HEK293 (cell line): ENCODE data around the gene CX3CL1.

ENCODE experiments used
- CTCF ChIA-PET: fragments of 350-600 bp; formaldehyde crosslinking; extraction: SDS; loops from one replicate; lab custom pipeline; 2021; ENCODE audit warnings: antibody characterized with exemption; lab: Yijun Ruan, JAX
- POLR2A ChIA-PET: fragments of 300-600 bp; formaldehyde crosslinking; extraction: SDS; loops from one replicate; lab custom pipeline; 2020; ENCODE audit warnings: antibody characterized with exemption, inconsistent platforms; lab: Yijun Ruan, JAX
- H3K27ac ChIP-seq: fragments of 200-500 bp; sonication (Bioruptor generic); 2 replicates; pipeline ENCODE4 v1.5.1; 2014; ENCODE audit warnings: low read depth, low read length, control low read depth, inconsistent platforms; ENCODE audit errors: extremely low read depth
- H3K36me3 ChIP-seq, 2 experiments: fragments of 200-500 bp in 1 of 2; sonication (Bioruptor generic) in 1 of 2; 1 replicate in 1 of 2; 2 replicates in 1 of 2; pipeline ENCODE4 v1.5.1; 2014 to 2017; ENCODE audit warnings: inconsistent platforms in 2 of 2, low read length in 2 of 2; ENCODE audit not compliant: control insufficient read depth in 2 of 2, insufficient read depth in 1 of 2
- H3K4me1 ChIP-seq: fragments of 200-500 bp; sonication (Bioruptor generic); 2 replicates; pipeline ENCODE4 v1.5.1; 2014; ENCODE audit warnings: mild to moderate bottlenecking, low read length, inconsistent platforms; ENCODE audit not compliant: control insufficient read depth, insufficient read depth
- H3K4me3 ChIP-seq: 2 replicates; pipeline ENCODE4 v1.5.1; 2011; ENCODE audit warnings: low read depth, mild to moderate bottlenecking, control low read depth, low read length, moderate library complexity
- H3K9me3 ChIP-seq: fragments of 200-500 bp; sonication (Bioruptor generic); 2 replicates; pipeline ENCODE4 v1.5.1; 2014; ENCODE audit warnings: low read depth, low read length, inconsistent platforms; ENCODE audit not compliant: control insufficient read depth, insufficient read depth
- TRIM28 ChIP-seq: IDR thresholded peaks from 2 replicates; pipeline ENCODE4 v1.6.1; 2011; ENCODE audit warnings: low read length, control low read depth, borderline replicate concordance
- ZFP3 ChIP-seq: fragments of 450-650 bp; formaldehyde crosslinking; IDR thresholded peaks from 2 replicates; pipeline ENCODE4 v1.5.1; 2016; ENCODE audit warnings: low read depth, missing biosample characterization, missing genetic modification characterization
- ZNF169 ChIP-seq: fragments of 450-650 bp; formaldehyde crosslinking; IDR thresholded peaks from 2 replicates; pipeline ENCODE4 v1.5.1; 2016; ENCODE audit warnings: missing biosample characterization, missing genetic modification characterization
- ZNF184 ChIP-seq: fragments of 450-650 bp; IDR thresholded peaks from 2 replicates; pipeline ENCODE4 v1.5.1; 2018; ENCODE audit warnings: missing biosample characterization, mild to moderate bottlenecking, missing genetic modification characterization
- ZNF211 ChIP-seq: fragments of 450-650 bp; formaldehyde crosslinking; IDR thresholded peaks from 2 replicates; pipeline ENCODE4 v1.5.1; 2016; ENCODE audit warnings: low read depth, missing biosample characterization, missing genetic modification characterization
- ZNF48 ChIP-seq: fragments of 450-650 bp; formaldehyde crosslinking; IDR thresholded peaks from 2 replicates; pipeline ENCODE4 v1.5.1; 2016; ENCODE audit warnings: missing biosample characterization, missing genetic modification characterization
- ZNF555 ChIP-seq: fragments of 450-650 bp; formaldehyde crosslinking; conservative IDR thresholded peaks from 2 replicates; pipeline ENCODE4 v1.5.1; 2017; ENCODE audit warnings: missing biosample characterization, mild to moderate bottlenecking, missing genetic modification characterization, inconsistent platforms
- ZNF654 ChIP-seq: fragments of 450-650 bp; formaldehyde crosslinking; IDR thresholded peaks from 2 replicates; pipeline ENCODE4 v1.5.1; 2016; ENCODE audit warnings: low read depth, missing biosample characterization, missing genetic modification characterization
- ZNF677 ChIP-seq: fragments of 450-650 bp; IDR thresholded peaks from 2 replicates; pipeline ENCODE4 v1.5.0; 2018; ENCODE audit warnings: missing biosample characterization, mild to moderate bottlenecking, missing genetic modification characterization, moderate library complexity
- ZNF747 ChIP-seq: fragments of 450-650 bp; formaldehyde crosslinking; IDR thresholded peaks from 2 replicates; pipeline ENCODE4 v1.5.1; 2016; ENCODE audit warnings: missing biosample characterization, missing genetic modification characterization
- ZNF777 ChIP-seq: fragments of 450-650 bp; formaldehyde crosslinking; IDR thresholded peaks from 2 replicates; pipeline ENCODE4 v1.5.1; 2017; ENCODE audit warnings: missing biosample characterization, missing genetic modification characterization, borderline replicate concordance
- ZNF843 ChIP-seq: fragments of 450-650 bp; formaldehyde crosslinking; IDR thresholded peaks from 2 replicates; pipeline ENCODE4 v1.5.1; 2016; ENCODE audit warnings: missing biosample characterization, missing genetic modification characterization
- ZXDB ChIP-seq: fragments of 450-650 bp; formaldehyde crosslinking; IDR thresholded peaks from 2 replicates; pipeline ENCODE4 v1.5.1; 2016; ENCODE audit warnings: missing biosample characterization, missing genetic modification characterization
- TF ChIP-seq, protein P1 (sequence below): fragments of 450-650 bp; formaldehyde crosslinking; IDR thresholded peaks from 2 replicates; pipeline ENCODE4 v1.5.1; 2016; ENCODE audit warnings: missing biosample characterization, missing genetic modification characterization, borderline replicate concordance
- TF ChIP-seq, protein P2 (sequence below): fragments of 450-650 bp; formaldehyde crosslinking; IDR thresholded peaks from 2 replicates; pipeline ENCODE4 v1.5.1; 2016; ENCODE audit warnings: missing biosample characterization, missing genetic modification characterization
- TF ChIP-seq, protein P3 (sequence below): fragments of 450-650 bp; formaldehyde crosslinking; IDR thresholded peaks from 2 replicates; pipeline ENCODE4 v1.5.0; 2017; ENCODE audit warnings: missing biosample characterization, missing genetic modification characterization, borderline replicate concordance
- TF ChIP-seq, protein P4 (sequence below): fragments of 450-650 bp; formaldehyde crosslinking; IDR thresholded peaks from 2 replicates; pipeline ENCODE4 v1.5.1; 2016; ENCODE audit warnings: missing biosample characterization, missing genetic modification characterization
- TF ChIP-seq, protein P5 (sequence below): fragments of 450-650 bp; formaldehyde crosslinking; IDR thresholded peaks from 2 replicates; pipeline ENCODE4 v1.5.1; 2016; ENCODE audit warnings: missing biosample characterization, missing genetic modification characterization
- TF ChIP-seq, protein P6 (sequence below): fragments of 450-650 bp; formaldehyde crosslinking; IDR thresholded peaks from 2 replicates; pipeline ENCODE4 v1.5.1; 2016; ENCODE audit warnings: missing biosample characterization, missing genetic modification characterization

The CX3CL1 gene

DNA sequence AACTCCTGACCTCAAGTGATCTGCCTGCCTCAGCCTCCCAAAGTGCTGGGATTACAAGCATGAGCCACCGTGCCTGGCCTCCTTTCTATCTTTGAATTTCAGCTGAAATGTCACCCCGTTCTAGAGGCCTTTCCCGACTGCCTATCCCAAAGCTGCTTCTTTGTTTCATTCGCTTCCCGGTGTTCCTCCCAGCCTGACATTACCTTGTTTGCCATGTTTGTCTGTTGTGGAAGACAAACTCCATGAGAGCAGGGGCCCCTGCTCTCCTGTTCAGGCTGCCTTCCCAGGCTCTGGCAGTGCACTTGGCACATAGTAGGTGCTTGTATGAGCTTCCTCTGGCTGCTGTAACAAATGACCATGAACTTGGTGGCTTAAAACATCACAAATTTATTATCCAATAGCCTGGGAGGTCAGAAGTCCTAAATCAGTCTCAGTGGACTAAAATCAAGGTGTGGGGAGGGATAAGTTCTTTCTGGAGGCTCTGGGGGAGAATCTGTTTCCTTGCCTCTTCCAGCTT, 16.3 kb upstream of the CX3CL1 start:
- no peaks in the 10 kb centered on the region for H3K4me1 ChIP-seq
- no peak for TF ChIP-seq TRIM28
- TF ChIP-seq ZNF654 = no peak
- no peak for TF ChIP-seq ZFP3 (tag by site-specific recombination)
- no peak for TF ChIP-seq ZNF677 (tag by site-specific recombination)
- TF ChIP-seq ZNF184 = no peak
- no peak for TF ChIP-seq ZNF169
- TF ChIP-seq ZNF843 (tag by site-specific recombination) = no peak
- TF ChIP-seq ZNF555 (tag by site-specific recombination) = no peak
- TF ChIP-seq ZXDB (tag by site-specific recombination) = no peak
- no peak for TF ChIP-seq ZNF211 (tag by site-specific recombination)
- TF ChIP-seq, protein P1, sequence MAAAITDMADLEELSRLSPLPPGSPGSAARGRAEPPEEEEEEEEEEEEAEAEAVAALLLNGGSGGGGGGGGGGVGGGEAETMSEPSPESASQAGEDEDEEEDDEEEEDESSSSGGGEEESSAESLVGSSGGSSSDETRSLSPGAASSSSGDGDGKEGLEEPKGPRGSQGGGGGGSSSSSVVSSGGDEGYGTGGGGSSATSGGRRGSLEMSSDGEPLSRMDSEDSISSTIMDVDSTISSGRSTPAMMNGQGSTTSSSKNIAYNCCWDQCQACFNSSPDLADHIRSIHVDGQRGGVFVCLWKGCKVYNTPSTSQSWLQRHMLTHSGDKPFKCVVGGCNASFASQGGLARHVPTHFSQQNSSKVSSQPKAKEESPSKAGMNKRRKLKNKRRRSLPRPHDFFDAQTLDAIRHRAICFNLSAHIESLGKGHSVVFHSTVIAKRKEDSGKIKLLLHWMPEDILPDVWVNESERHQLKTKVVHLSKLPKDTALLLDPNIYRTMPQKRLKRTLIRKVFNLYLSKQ (tag by site-specific recombination) = no peak
- TF ChIP-seq, protein P2, sequence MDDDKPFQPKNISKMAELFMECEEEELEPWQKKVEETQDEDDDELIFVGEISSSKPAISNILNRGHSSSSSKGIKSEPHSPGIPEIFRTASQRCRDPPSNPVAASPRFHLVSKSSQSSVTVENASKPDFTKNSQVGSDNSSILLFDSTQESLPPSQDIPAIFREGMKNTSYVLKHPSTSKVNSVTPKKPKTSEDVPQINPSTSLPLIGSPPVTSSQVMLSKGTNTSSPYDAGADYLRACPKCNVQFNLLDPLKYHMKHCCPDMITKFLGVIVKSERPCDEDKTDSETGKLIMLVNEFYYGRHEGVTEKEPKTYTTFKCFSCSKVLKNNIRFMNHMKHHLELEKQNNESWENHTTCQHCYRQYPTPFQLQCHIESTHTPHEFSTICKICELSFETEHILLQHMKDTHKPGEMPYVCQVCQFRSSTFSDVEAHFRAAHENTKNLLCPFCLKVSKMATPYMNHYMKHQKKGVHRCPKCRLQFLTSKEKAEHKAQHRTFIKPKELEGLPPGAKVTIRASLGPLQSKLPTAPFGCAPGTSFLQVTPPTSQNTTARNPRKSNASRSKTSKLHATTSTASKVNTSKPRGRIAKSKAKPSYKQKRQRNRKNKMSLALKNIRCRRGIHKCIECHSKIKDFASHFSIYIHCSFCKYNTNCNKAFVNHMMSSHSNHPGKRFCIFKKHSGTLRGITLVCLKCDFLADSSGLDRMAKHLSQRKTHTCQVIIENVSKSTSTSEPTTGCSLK (tag by site-specific recombination) = no peak
- no peak for TF ChIP-seq ZNF747 (tag by site-specific recombination)
- TF ChIP-seq, protein P3, sequence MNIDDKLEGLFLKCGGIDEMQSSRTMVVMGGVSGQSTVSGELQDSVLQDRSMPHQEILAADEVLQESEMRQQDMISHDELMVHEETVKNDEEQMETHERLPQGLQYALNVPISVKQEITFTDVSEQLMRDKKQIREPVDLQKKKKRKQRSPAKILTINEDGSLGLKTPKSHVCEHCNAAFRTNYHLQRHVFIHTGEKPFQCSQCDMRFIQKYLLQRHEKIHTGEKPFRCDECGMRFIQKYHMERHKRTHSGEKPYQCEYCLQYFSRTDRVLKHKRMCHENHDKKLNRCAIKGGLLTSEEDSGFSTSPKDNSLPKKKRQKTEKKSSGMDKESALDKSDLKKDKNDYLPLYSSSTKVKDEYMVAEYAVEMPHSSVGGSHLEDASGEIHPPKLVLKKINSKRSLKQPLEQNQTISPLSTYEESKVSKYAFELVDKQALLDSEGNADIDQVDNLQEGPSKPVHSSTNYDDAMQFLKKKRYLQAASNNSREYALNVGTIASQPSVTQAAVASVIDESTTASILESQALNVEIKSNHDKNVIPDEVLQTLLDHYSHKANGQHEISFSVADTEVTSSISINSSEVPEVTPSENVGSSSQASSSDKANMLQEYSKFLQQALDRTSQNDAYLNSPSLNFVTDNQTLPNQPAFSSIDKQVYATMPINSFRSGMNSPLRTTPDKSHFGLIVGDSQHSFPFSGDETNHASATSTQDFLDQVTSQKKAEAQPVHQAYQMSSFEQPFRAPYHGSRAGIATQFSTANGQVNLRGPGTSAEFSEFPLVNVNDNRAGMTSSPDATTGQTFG (tag by site-specific recombination) = no peak
- TF ChIP-seq, protein P4, sequence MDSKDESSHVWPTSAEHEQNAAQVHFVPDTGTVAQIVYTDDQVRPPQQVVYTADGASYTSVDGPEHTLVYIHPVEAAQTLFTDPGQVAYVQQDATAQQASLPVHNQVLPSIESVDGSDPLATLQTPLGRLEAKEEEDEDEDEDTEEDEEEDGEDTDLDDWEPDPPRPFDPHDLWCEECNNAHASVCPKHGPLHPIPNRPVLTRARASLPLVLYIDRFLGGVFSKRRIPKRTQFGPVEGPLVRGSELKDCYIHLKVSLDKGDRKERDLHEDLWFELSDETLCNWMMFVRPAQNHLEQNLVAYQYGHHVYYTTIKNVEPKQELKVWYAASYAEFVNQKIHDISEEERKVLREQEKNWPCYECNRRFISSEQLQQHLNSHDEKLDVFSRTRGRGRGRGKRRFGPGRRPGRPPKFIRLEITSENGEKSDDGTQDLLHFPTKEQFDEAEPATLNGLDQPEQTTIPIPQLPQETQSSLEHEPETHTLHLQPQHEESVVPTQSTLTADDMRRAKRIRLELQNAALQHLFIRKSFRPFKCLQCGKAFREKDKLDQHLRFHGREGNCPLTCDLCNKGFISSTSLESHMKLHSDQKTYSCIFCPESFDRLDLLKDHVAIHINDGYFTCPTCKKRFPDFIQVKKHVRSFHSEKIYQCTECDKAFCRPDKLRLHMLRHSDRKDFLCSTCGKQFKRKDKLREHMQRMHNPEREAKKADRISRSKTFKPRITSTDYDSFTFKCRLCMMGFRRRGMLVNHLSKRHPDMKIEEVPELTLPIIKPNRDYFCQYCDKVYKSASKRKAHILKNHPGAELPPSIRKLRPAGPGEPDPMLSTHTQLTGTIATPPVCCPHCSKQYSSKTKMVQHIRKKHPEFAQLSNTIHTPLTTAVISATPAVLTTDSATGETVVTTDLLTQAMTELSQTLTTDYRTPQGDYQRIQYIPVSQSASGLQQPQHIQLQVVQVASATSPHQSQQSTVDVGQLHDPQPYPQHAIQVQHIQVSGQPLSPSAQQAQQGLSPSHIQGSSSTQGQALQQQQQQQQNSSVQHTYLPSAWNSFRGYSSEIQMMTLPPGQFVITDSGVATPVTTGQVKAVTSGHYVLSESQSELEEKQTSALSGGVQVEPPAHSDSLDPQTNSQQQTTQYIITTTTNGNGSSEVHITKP = no peak
- TF ChIP-seq, protein P5, sequence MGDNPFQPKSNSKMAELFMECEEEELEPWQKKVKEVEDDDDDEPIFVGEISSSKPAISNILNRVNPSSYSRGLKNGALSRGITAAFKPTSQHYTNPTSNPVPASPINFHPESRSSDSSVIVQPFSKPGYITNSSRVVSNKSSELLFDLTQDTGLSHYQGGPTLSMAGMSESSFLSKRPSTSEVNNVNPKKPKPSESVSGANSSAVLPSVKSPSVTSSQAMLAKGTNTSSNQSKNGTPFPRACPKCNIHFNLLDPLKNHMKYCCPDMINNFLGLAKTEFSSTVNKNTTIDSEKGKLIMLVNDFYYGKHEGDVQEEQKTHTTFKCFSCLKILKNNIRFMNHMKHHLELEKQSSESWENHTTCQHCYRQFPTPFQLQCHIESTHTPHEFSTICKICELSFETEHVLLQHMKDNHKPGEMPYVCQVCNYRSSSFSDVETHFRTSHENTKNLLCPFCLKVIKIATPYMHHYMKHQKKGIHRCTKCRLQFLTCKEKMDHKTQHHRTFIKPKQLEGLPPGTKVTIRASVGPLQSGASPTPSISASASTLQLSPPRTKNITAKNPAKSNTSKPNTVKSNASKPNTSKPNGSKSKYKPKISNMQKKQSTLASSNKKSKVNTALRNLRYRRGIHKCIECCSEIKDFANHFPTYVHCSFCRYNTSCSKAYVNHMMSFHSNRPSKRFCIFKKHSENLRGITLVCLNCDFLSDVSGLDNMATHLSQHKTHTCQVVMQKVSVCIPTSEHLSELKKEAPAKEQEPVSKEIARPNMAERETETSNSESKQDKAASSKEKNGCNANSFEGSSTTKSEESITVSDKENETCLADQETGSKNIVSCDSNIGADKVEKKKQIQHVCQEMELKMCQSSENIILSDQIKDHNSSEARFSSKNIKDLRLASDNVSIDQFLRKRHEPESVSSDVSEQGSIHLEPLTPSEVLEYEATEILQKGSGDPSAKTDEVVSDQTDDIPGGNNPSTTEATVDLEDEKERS (tag by site-specific recombination) = no peak
- TF ChIP-seq, protein P6, sequence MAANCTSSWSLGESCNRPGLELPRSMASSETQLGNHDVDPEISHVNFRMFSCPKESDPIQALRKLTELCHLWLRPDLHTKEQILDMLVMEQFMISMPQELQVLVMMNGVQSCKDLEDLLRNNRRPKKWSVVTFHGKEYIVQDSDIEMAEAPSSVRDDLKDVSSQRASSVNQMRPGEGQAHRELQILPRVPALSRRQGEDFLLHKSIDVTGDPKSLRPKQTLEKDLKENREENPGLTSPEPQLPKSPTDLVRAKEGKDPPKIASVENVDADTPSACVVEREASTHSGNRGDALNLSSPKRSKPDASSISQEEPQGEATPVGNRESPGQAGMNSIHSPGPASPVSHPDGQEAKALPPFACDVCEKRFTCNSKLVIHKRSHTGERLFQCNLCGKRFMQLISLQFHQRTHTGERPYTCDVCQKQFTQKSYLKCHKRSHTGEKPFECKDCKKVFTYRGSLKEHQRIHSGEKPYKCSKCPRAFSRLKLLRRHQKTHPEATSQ (tag by site-specific recombination) = no peak
- no peak for TF ChIP-seq ZNF48 (tag by site-specific recombination)
- TF ChIP-seq ZNF777 (tag by site-specific recombination) = no peak
- TF ChIP-seq, all 188 proteins: peak for 0
- ChIA-PET POLR2A (no interaction called here), CTCF (interaction anchor here (0.6 to 1.1 kb wide), 3 partner anchors 12 to 63 kb away, joined by 3 to 4 read pairs (median 3); no protein-coding TSS in a partner anchor)
- Histone ChIP-seq H3K4me3 (no peak overlapping the region), H3K9me3 (no peaks in the 10 kb centered on the region), H3K27ac (no peak overlapping the region), H3K36me3 (no peaks in the 10 kb centered on the region)
